Adrenal gland (tissue), 12 donors: ENCODE results near the gene RAD9B. TPM values are rescaled to one million over a fixed set of nuclear protein-coding genes. Genes with fewer than 3 reads are reported as not detected.

Source experiments
- DNase-seq, 7 donors: peaks; one replicate each; pipeline ENCODE4 v3.0.0-alpha.2; 2019 to 2020
- H3K27ac ChIP-seq, 5 donors: fragments of 200-600 bp; sonication (generic) in 4 of 5; 1 replicate in 3 of 5; 2 replicates in 2 of 5; pipeline versions ENCODE4 v1.5.1 to v1.8.0; 2016 to 2020; ENCODE audit warnings: mild to moderate bottlenecking in 1 of 5
- H3K27me3 ChIP-seq: fragments of 200-600 bp; 2 replicates; pipeline ENCODE4 v1.8.0; 2021
- H3K36me3 ChIP-seq, 2 donors: fragments of 200-600 bp; replicated peaks in 1 of 2; 1 replicate in 1 of 2; 2 replicates in 1 of 2; pipeline versions ENCODE4 v1.5.1 to v1.8.0; 2018 to 2022
- H3K4me1 ChIP-seq, 2 donors: fragments of 200-600 bp; replicated peaks in 1 of 2; 1 replicate in 1 of 2; 2 replicates in 1 of 2; pipeline versions ENCODE4 v1.5.1 to v1.8.0; 2018 to 2021
- H3K4me3 ChIP-seq, 4 donors: fragments of 200-600 bp; sonication (generic) in 3 of 4; one replicate each; pipeline ENCODE4 v1.5.1; 2016 to 2018
- H3K9me3 ChIP-seq, 3 donors: fragments of 200-600 bp; sonication (generic) in 1 of 3; replicated peaks in 1 of 3; 1 replicate in 2 of 3; 2 replicates in 1 of 3; pipeline versions ENCODE4 v1.5.1 to v1.8.0; 2016 to 2021
- POLR2A ChIP-seq, 2 donors: fragments of 450-650 bp; IDR thresholded peaks; one replicate each; pipeline ENCODE4 v1.6.1; 2017; ENCODE audit warnings: antibody characterized with exemption in 2 of 2, mild to moderate bottlenecking in 2 of 2, moderate library complexity in 1 of 2
- WGBS, 4 donors: extraction: QIAGEN DNeasy Blood & Tissue Kit in 2 of 4; methylation state at CpG; one replicate each; pipeline versions ENCODE4 v1.1.5 to v1.1.7; 2013 to 2017; 5-methylcytosine and 5-hydroxymethylcytosine counted together
- intact Hi-C, 2 donors: fragments of 100-400 bp; cut with DNase I; formaldehyde crosslinking; loops; one replicate each; pipeline versions ENCODE4 v1.14.1 to v1.15.0; 2022 to 2023
- polyA plus RNA-seq, 3 donors: library from polyadenylated mRNA; stranded (reverse); fragments of 200-250 nt in 2 of 3; fragments of 350-450 nt in 1 of 3; fragmentation: Illumina TruSeq in 1 of 3; extraction: RNeasy Lipid Tissue Mini Kit (QIAGEN cat#74804) in 1 of 3; gene quantifications; one replicate each; pipeline ENCODE4 v1.2.3, GENCODE V29; 2013 to 2014
- total RNA-seq, 9 donors: library from RNA; depleted of rRNA in 4 of 9; stranded (reverse); fragments of >200 nt in 4 of 9; fragments of 120-200 nt in 1 of 9; fragmentation: NEBNext Ultra II Directional in 1 of 9; extraction: Animal tissue kit (Norgen Biotek cat#: 25700) in 1 of 9; gene quantifications; one replicate each; pipeline versions ENCODE4 v1.1.0 to v1.2.4, GENCODE V29; 2013 to 2023
- TF ChIP-seq, protein P1 (sequence below), 6 experiments: fragments of 450-650 bp in 4 of 6; fragments of 200-600 bp in 2 of 6; sonication (generic) in 1 of 6; IDR thresholded peaks; 1 replicate in 5 of 6; 2 replicates in 1 of 6; pipeline versions ENCODE4 v1.5.1 to v1.8.0; 2016 to 2021; ENCODE audit warnings: antibody characterized with exemption in 6 of 6, mild to moderate bottlenecking in 2 of 6, moderate library complexity in 1 of 6
- donor health status: healthy with polysubstance abuse.
- donor health status: Bipolar disorder and iron deficiency.
- donor health status: DM: yes; HTN: yes; CAD: no.
- donor health status: DM: no; HTN: no; CAD: no.
- donor health status: DM: no; HTN: no; CAD: no.
- donor health status: DM: yes; HTN: yes; CAD: no.

The RAD9B gene
- total and polyA plus RNA-seq, 12 donors: 0.14 to 3.6 (median 0.35) TPM; not detected in 1

DNA sequence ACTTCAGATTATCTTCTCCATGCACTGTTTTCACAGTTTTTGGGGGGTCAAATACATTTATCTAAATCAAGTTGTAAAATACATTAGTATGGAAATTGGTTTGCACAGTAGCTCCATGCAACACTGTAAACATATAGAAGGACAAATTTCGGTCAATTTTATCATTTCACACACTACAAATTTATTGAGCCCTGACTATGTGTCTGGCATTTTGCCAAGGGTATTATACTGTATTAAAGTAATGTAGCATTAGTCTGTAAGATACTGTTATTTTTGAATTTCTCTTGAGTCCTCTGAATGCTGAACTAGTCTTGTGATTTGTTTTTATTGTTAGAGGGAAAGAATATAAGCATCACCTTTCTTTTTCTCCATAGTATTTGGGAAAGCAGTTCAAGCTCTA is 1.3 kb downstream of the RAD9B start:
- 58 to 82% (median 71%) methylated on average over 1 of the region's 1 CpG for WGBS, 4 donors
- no peak for TF ChIP-seq POLR2A (IDR thresholded peaks at IDR 0.05)
- TF ChIP-seq, protein P1, sequence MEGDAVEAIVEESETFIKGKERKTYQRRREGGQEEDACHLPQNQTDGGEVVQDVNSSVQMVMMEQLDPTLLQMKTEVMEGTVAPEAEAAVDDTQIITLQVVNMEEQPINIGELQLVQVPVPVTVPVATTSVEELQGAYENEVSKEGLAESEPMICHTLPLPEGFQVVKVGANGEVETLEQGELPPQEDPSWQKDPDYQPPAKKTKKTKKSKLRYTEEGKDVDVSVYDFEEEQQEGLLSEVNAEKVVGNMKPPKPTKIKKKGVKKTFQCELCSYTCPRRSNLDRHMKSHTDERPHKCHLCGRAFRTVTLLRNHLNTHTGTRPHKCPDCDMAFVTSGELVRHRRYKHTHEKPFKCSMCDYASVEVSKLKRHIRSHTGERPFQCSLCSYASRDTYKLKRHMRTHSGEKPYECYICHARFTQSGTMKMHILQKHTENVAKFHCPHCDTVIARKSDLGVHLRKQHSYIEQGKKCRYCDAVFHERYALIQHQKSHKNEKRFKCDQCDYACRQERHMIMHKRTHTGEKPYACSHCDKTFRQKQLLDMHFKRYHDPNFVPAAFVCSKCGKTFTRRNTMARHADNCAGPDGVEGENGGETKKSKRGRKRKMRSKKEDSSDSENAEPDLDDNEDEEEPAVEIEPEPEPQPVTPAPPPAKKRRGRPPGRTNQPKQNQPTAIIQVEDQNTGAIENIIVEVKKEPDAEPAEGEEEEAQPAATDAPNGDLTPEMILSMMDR (IDR thresholded peaks at IDR 0.05): no peak
- peaks cover 8 to 34% of the 10 kb centered on the region in 2 donors for H3K4me1 ChIP-seq
- no peaks in the 10 kb centered on the region for H3K27me3 ChIP-seq
- no peak for DNase-seq
- H3K36me3 ChIP-seq: no peaks in the 10 kb centered on the region
- no peak overlapping the region for H3K4me3 ChIP-seq
- H3K9me3 ChIP-seq: no peaks in the 10 kb centered on the region
- no peak overlapping the region for H3K27ac ChIP-seq
- intact Hi-C loops: no loop called here

DNA sequence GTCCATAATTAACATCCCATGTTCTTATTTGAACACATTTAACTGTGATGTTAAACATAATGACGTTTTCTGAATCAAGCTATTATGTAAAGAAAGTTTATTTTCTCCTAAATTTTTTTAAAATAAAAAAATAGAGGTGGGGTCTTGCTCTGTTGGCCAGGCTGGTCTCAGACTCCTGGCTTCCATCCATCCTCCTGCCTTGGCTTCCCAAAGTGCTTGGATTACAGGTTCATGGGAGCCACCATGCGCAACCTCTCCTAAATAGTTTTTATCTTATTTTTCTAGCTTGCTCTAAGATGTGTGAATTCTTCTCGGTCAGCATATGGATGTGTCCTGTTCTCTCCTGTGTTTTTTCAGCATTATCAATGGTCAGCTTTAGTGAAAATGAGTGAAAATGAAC is 3.2 kb downstream of the RAD9B start:
- TF ChIP-seq, protein P1 (IDR thresholded peaks at IDR 0.05): no peak
- no peak for TF ChIP-seq POLR2A (IDR thresholded peaks at IDR 0.05)
- H3K4me3 ChIP-seq: no peak overlapping the region
- no peak overlapping the region for H3K27ac ChIP-seq
- H3K36me3 ChIP-seq: no peaks in the 10 kb centered on the region
- WGBS, 4 donors: 68 to 78% (median 73%) methylated on average over 3 of the region's 3 CpGs
- H3K27me3 ChIP-seq: no peaks in the 10 kb centered on the region
- intact Hi-C loops: no loop called here
- no peaks in the 10 kb centered on the region for H3K9me3 ChIP-seq
- DNase-seq: no peak
- H3K4me1 ChIP-seq: peaks cover 8 to 15% of the 10 kb centered on the region in 2 donors

- intact Hi-C loops: no loop called here
- H3K9me3 ChIP-seq: no peaks in the 10 kb centered on the region
Observed at GRCh38 chr12:110508071-110508586, 6.0 kb downstream of the RAD9B start.

DNA sequence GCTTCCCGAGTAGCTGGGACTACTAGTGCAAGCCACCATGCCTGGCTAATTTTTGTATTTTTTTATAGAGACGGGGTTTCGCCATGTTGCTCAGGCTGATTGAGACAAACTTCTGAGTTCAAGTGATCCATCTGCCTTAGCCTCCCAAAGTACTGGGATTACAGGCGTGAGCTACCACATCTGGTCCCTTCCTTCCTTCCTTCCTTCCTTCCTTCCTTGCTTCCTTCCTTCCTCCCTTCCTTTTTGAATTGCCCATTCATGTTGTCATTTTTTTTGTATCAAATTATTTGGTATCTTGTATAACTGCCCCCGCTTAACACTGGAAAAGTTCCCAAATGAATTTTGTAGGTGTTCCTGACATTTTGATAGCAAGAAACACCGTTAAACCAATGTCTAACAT is 11.7 kb downstream of the RAD9B start:
- Histone ChIP-seq H3K9me3 (no peaks in the 10 kb centered on the region), H3K27me3 (no peaks in the 10 kb centered on the region), H3K4me1 (peaks cover 0 to 4% of the 10 kb centered on the region in 2 donors), H3K4me3 (no peak overlapping the region), H3K27ac (no peak overlapping the region), H3K36me3 (no peaks in the 10 kb centered on the region)
- TF ChIP-seq POLR2A (IDR thresholded peaks at IDR 0.05): no peak
- TF ChIP-seq, protein P1 (IDR thresholded peaks at IDR 0.05): no peak
- intact Hi-C loops: loop anchor here in 1 of 2 donors (5.0 kb wide), 1 partner anchor 83 kb away; no protein-coding TSS in a partner anchor
- 65 to 75% (median 72%) methylated on average over 6 of the region's 6 CpGs for WGBS, 4 donors
- DNase-seq: no peak

More at GRCh38 chr12:110508071-110508586, 6.0 kb downstream of the RAD9B start:
- DNase-seq: no peak
- Histone ChIP-seq H3K36me3 (no peaks in the 10 kb centered on the region), H3K4me3 (no peak overlapping the region), H3K27ac (no peak overlapping the region), H3K4me1 (peaks cover 0 to 4% of the 10 kb centered on the region in 2 donors), H3K27me3 (no peaks in the 10 kb centered on the region)
- 81 to 85% (median 84%) methylated on average over 4 of the region's 4 CpGs for WGBS, 4 donors
- TF ChIP-seq, protein P1 (IDR thresholded peaks at IDR 0.05): no peak
- TF ChIP-seq POLR2A (IDR thresholded peaks at IDR 0.05): no peak
